Measurements from ENCODE around the gene FBXO17.

- no peak for TF ChIP-seq CTCF (IDR thresholded peaks at IDR 0.05)
- TF ChIP-seq POLR2A (IDR thresholded peaks at IDR 0.05) = no peak
Observed at GRCh38 chr19:38915329-38916321, 59.9 kb downstream of the FBXO17 start.
